ENCODE measurements around the gene FHL3. TPM values are rescaled to one million over a fixed set of nuclear protein-coding genes. Genes with fewer than 3 reads are reported as not detected.

The FHL3 gene
- total RNA-seq (ENCODE audit: low replicate concordance), result 10.9 and 26.4 TPM in 2 replicates

GRCh38 chr1:38005195-38006007, at the start of gene FHL3:
FHL3 (minus strand) TSS chr1:38005514; CDS start chr1:37999412, 6,102 bp downstream.

GRCh38 chr1:38046333-38046883, 41.1 kb upstream of the FHL3 start, which contains the start of gene POU3F1:
POU3F1 (minus strand) TSS chr1:38046793; CDS start chr1:38046743, 50 bp downstream.

GRCh38 chr1:38012363-38013226, 7.3 kb upstream of the FHL3 start, which contains the start of gene UTP11:
UTP11 (plus strand) TSS chr1:38012734; CDS start chr1:38012803, 69 bp downstream.

Other genes starting within 250 kb of the FHL3 start
- gene EPHA10, start 240.4 kb downstream of the FHL3 start, total RNA-seq (ENCODE audit: low replicate concordance), result not detected in 2 replicates
- 0.35 and 0.38 TPM in 2 replicates for gene MANEAL, start 211.7 kb downstream of the FHL3 start, total RNA-seq (ENCODE audit: low replicate concordance)
- 4.7 and 27.9 TPM in 2 replicates for gene C1orf122, start 197.7 kb downstream of the FHL3 start, total RNA-seq (ENCODE audit: low replicate concordance)
- gene YRDC, start 197.3 kb downstream of the FHL3 start, total RNA-seq (ENCODE audit: low replicate concordance), result 4.4 and 17.4 TPM in 2 replicates
- gene MTF1, start 145.9 kb downstream of the FHL3 start, total RNA-seq (ENCODE audit: low replicate concordance), result 1.9 and 2.0 TPM in 2 replicates
- 23.1 and 45.3 TPM in 2 replicates for gene INPP5B, start 58.5 kb downstream of the FHL3 start, total RNA-seq (ENCODE audit: low replicate concordance)
- 84.4 and 99.5 TPM in 2 replicates for gene SF3A3, start 15.5 kb downstream of the FHL3 start, total RNA-seq (ENCODE audit: low replicate concordance)
- 12.5 and 32.8 TPM in 2 replicates for gene UTP11, start 7.2 kb upstream of the FHL3 start, total RNA-seq (ENCODE audit: low replicate concordance)
- not detected in 2 replicates for gene POU3F1, start 41.3 kb upstream of the FHL3 start, total RNA-seq (ENCODE audit: low replicate concordance)

All from smooth muscle cell of the coronary artery (primary cell).